ENCODE measurements around the gene SMIM20.

DNA sequence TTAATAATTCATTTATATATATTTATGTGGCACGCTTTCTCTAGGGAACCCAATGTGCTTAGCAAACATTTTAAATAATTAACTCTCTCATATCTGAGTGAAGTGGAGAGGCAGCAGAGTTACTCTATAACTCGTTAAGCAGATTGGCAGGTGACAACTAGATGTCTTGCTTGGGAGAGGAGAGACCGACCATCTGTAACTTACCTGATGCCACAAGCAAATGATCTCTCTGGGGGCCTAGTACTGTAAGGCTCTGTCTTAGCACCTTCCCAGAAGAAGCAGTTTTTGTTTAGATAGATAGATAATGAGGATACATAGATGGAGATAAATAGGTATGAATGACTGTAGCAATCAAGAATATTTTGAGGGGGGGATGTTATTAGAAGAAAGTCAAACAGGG, 39.4 kb upstream of the SMIM20 start:
- TF ChIP-seq, protein P1, sequence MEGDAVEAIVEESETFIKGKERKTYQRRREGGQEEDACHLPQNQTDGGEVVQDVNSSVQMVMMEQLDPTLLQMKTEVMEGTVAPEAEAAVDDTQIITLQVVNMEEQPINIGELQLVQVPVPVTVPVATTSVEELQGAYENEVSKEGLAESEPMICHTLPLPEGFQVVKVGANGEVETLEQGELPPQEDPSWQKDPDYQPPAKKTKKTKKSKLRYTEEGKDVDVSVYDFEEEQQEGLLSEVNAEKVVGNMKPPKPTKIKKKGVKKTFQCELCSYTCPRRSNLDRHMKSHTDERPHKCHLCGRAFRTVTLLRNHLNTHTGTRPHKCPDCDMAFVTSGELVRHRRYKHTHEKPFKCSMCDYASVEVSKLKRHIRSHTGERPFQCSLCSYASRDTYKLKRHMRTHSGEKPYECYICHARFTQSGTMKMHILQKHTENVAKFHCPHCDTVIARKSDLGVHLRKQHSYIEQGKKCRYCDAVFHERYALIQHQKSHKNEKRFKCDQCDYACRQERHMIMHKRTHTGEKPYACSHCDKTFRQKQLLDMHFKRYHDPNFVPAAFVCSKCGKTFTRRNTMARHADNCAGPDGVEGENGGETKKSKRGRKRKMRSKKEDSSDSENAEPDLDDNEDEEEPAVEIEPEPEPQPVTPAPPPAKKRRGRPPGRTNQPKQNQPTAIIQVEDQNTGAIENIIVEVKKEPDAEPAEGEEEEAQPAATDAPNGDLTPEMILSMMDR (IDR thresholded peaks at IDR 0.05; ENCODE audit: low read depth, low read length, poor library complexity, severe bottlenecking) = no peak
- no peak for TF ChIP-seq EZH2phosphoT487 (IDR thresholded peaks at IDR 0.05; ENCODE audit: borderline replicate concordance, low read length)

All from DOHH2 (cell line).